Measurements from ENCODE around the gene ZNF212.

DNA sequence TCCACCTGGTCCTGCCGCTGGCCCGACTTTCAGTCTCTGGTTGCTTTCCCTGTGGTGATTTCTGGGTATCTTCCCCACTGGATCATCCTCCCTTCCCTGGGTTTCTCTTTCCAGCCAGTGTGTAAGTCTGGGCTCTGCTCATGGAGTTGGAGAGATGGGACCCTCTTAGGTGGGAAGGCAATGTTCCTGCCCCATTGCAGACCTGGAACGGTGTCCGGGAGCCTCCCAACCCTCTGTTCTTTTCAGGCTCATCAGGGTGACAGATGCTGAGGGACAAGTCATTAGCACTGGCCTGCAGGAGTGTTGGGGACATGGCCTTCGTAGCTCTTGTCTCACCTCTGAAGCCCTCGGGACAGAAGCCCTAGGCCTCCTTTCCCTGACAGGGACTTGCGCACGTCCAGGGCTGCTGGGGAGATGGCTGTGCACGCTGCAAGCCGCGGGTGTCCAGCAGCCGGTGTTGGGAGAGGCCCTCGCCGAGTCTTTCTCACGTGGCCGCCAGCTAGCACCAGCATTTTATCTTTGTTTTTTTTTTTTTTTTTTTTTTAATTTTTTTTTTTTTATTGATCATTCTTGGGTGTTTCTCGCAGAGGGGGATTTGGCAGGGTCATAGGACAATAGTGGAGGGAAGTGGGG, 39.8 kb downstream of the ZNF212 start:
- TF ChIP-seq, protein P1, sequence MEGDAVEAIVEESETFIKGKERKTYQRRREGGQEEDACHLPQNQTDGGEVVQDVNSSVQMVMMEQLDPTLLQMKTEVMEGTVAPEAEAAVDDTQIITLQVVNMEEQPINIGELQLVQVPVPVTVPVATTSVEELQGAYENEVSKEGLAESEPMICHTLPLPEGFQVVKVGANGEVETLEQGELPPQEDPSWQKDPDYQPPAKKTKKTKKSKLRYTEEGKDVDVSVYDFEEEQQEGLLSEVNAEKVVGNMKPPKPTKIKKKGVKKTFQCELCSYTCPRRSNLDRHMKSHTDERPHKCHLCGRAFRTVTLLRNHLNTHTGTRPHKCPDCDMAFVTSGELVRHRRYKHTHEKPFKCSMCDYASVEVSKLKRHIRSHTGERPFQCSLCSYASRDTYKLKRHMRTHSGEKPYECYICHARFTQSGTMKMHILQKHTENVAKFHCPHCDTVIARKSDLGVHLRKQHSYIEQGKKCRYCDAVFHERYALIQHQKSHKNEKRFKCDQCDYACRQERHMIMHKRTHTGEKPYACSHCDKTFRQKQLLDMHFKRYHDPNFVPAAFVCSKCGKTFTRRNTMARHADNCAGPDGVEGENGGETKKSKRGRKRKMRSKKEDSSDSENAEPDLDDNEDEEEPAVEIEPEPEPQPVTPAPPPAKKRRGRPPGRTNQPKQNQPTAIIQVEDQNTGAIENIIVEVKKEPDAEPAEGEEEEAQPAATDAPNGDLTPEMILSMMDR (IDR thresholded peaks at IDR 0.05; ENCODE audit: low read depth, low read length, poor library complexity, severe bottlenecking) = no peak
- TF ChIP-seq EZH2phosphoT487 (IDR thresholded peaks at IDR 0.05; ENCODE audit: borderline replicate concordance, low read length) = no peak

Data from DOHH2 (cell line).